Kidney (tissue), 14 donors: ENCODE measurements around the gene ATF6B. TPM values are rescaled to one million over a fixed set of nuclear protein-coding genes. Genes with fewer than 3 reads are reported as not detected.

Experiments used
- DNase-seq, 5 donors: peaks; one replicate each; pipeline ENCODE4 v3.0.0-alpha.2; 2013 to 2020
- FAIRE-seq: peaks from 2 replicates; lab custom pipeline; 2012; peaks lifted over from hg19 to GRCh38; lab: Jason Lieb, UNC
- H3K27ac ChIP-seq, 2 donors: one replicate each; pipeline ENCODE4 v1.7.0; 2013; ENCODE audit warnings: low read depth in 2 of 2, low read length in 2 of 2, inconsistent platforms in 1 of 2
- H3K27me3 ChIP-seq: one replicate; pipeline ENCODE4 v1.7.1; 2013; ENCODE audit warnings: low read length, inconsistent platforms; ENCODE audit not compliant: control insufficient read depth, insufficient read depth
- H3K36me3 ChIP-seq, 3 donors: one replicate each; pipeline versions ENCODE4 v1.7.0 to v1.7.1; 2013; ENCODE audit warnings: low read length in 3 of 3, control low read depth in 1 of 3, inconsistent platforms in 1 of 3; ENCODE audit not compliant: insufficient read depth in 3 of 3, control insufficient read depth in 2 of 3
- H3K4me1 ChIP-seq, 3 donors: one replicate each; pipeline versions ENCODE4 v1.7.0 to v1.7.1; 2013; ENCODE audit warnings: low read length in 3 of 3, inconsistent platforms in 1 of 3, low read depth in 1 of 3; ENCODE audit not compliant: control insufficient read depth in 2 of 3, insufficient read depth in 2 of 3
- H3K4me3 ChIP-seq, 3 donors: one replicate each; pipeline versions ENCODE4 v1.7.0 to v1.8.1; 2013; ENCODE audit warnings: low read length in 3 of 3, control low read depth in 1 of 3, inconsistent platforms in 1 of 3
- H3K9ac ChIP-seq, 3 donors: one replicate each; pipeline versions ENCODE4 v1.7.0 to v1.7.1; 2013; ENCODE audit warnings: low read length in 3 of 3, control low read depth in 1 of 3, inconsistent platforms in 1 of 3
- H3K9me3 ChIP-seq, 3 donors: one replicate each; pipeline versions ENCODE4 v1.7.0 to v1.7.1; 2013; ENCODE audit warnings: low read length in 3 of 3, control low read depth in 1 of 3, inconsistent platforms in 1 of 3; ENCODE audit not compliant: control insufficient read depth in 2 of 3, insufficient read depth in 1 of 3
- CTCF ChIP-seq: IDR thresholded peaks from 3 replicates; pipeline ENCODE4 v1.5.1; 2012; ENCODE audit warnings: mild to moderate bottlenecking, moderate library complexity, borderline replicate concordance; ENCODE audit not compliant: insufficient read depth; ENCODE audit errors: extremely low read depth
- intact Hi-C: fragments of 100-400 bp; cut with DNase I; formaldehyde crosslinking; loops from one replicate; pipeline ENCODE4 v1.11.1; 2022
- polyA plus RNA-seq: library from polyadenylated mRNA; stranded (reverse); fragments of 350-450 nt; fragmentation: Illumina TruSeq; extraction: RNeasy Lipid Tissue Mini Kit (QIAGEN cat#74804); gene quantifications from one replicate; pipeline ENCODE4 v1.2.3, GENCODE V29; 2014; ENCODE audit warnings: low read depth, low replicate concordance; ENCODE audit not compliant: insufficient read depth
- total RNA-seq: library from RNA; stranded (reverse); fragmentation: NEBNext Ultra II Directional; extraction: Animal tissue kit (Norgen Biotek cat#: 25700); gene quantifications from one replicate; pipeline ENCODE4 v1.2.1, GENCODE V29; 2021
- donor health status: control.
- donor health status: control.
- donor health status: control.
- donor health status: control.
- donor health status: control.
- donor health status: DM: yes; HTN: yes; CAD: no.
- donor health status: Normal renal cell carcinoma (clear cell type).

The ATF6B gene
- total and polyA plus RNA-seq, 2 donors from 2014 or later, result 40.3 to 104 TPM

DNA sequence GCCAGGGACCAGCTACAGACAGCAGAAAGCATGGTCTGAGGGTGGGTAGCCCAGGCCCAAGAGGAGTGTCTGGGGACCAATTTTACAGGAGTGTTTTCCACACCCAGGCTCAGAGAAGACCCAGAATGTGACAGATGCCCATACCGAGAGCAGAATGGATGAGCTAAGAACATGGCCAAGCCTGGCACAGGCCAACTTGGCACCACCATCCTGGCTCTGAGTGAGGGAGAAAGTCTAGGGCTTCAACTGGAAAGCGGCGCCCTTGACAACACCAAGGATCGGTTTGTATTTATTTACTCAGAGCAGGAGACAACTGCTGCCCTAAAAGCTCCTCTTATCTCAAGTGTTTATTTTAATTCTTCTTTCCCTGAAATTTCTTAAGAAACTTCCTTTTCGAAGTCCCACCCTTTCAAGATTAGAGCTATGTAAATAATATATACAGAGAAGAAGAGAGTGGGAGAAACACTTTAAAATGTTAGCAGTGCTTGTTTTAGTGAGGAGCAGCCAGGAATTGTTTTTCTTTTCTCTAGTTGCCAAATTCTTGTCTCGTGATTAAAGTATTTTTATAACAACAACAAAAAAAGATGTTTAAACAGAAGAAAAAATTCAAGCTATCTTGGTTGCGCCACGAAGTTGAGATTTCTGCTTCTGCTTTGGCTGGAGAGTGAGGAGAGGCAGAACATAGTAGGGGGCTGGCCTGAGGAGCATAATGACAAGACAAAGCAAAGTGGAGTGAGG is 35.1 kb downstream of the ATF6B start:
- intact Hi-C loops, result no loop called here
- H3K27ac ChIP-seq, result peak overlapping the region in 1 of 2 donors; percentile 59
- H3K36me3 ChIP-seq, result no peaks in the 10 kb centered on the region
- no peaks in the 10 kb centered on the region for H3K9me3 ChIP-seq
- H3K4me3 ChIP-seq, result no peak overlapping the region
- H3K9ac ChIP-seq, result no peak overlapping the region
- DNase-seq (peak in 1 of 5 donors; percentile 79), FAIRE-seq (no peak)
- H3K4me1 ChIP-seq, result peaks cover 0 to 10% (median 3%) of the 10 kb centered on the region in 3 donors
- peaks cover 9% of the 10 kb centered on the region for H3K27me3 ChIP-seq
- TF ChIP-seq CTCF, result no peak

DNA sequence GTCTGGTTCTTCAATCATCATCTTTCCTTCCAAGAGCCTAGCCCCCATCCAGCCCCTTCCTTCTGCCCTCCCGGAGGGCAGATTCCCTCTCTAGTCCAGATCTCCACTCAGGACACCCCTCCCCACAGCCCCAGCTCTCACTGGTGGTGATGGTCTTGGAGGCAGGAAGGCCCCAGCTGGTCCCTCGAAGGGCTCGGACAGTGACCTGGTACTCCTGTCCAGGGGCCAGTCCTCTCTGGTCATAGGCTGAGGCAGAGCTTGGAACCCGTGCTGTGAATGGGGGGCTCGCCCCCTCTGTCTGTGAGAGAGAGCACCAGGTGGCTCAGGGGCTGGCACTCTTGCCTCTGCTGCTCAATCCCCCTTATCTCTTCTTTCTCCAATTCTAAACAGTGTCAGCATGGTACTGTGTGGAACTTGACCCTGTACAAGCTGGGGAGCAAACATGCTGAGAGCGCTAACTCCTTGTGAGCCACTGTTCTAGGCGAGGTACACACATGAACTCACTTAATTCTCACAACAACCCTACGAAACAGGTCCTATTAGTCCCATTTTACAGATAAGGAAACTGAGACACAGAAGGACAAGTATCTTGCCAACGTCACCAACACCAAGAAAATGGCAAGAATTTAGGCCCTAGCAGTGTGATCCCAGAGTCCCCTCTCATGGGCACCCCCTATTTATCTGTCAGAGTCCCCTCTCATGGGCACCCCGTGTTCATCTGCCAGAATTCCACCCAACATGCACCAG is 38.8 kb downstream of the ATF6B start:
- Histone ChIP-seq H3K9me3 (no peaks in the 10 kb centered on the region), H3K4me1 (peaks cover 0 to 7% (median 0%) of the 10 kb centered on the region in 3 donors), H3K4me3 (no peak overlapping the region), H3K27me3 (no peaks in the 10 kb centered on the region), H3K9ac (no peak overlapping the region), H3K36me3 (no peaks in the 10 kb centered on the region), H3K27ac (no peak overlapping the region)
- intact Hi-C loops, result no loop called here
- DNase-seq (no peak), FAIRE-seq (no peak)
- no peak for TF ChIP-seq CTCF

- intact Hi-C loops, result no loop called here
- DNase-seq, result no peak
- no peak overlapping the region for H3K4me3 ChIP-seq
- peaks cover 0 to 7% (median 0%) of the 10 kb centered on the region in 3 donors for H3K4me1 ChIP-seq
- no peaks in the 10 kb centered on the region for H3K36me3 ChIP-seq
- H3K9me3 ChIP-seq, result no peaks in the 10 kb centered on the region
- no peak for FAIRE-seq
- H3K27ac ChIP-seq, result no peak overlapping the region
- no peak overlapping the region for H3K9ac ChIP-seq
- no peaks in the 10 kb centered on the region for H3K27me3 ChIP-seq
- TF ChIP-seq CTCF, result no peak
Observed at GRCh38 chr6:32088487-32089049, 39.5 kb downstream of the ATF6B start.
